AG10803 (cell line): ENCODE measurements around the gene TTLL4.
A peak's percentile ranks its signal among the peaks of the same experiment; 100 is the strongest.

Experiments used
- DNase-seq: peaks from one replicate; pipeline ENCODE4 v3.0.0; 2010; ENCODE audit warnings: low read depth
- H3K4me3 ChIP-seq: 2 replicates; pipeline ENCODE4 v1.5.1; 2011; ENCODE audit warnings: mild to moderate bottlenecking, low read length, control low read depth
- CTCF ChIP-seq: conservative IDR thresholded peaks from 2 replicates; pipeline ENCODE4 v1.5.1; 2011; ENCODE audit warnings: mild to moderate bottlenecking, low read length, control low read depth, inconsistent platforms

The TTLL4 gene

GRCh38 chr2:218698885-218699284, 11.8 kb upstream of the TTLL4 start:
- no peak overlapping the region for H3K4me3 ChIP-seq
- no peak for TF ChIP-seq CTCF
- no peak for DNase-seq

GRCh38 chr2:218701806-218702205, 8.8 kb upstream of the TTLL4 start:
- DNase-seq = no peak
- H3K4me3 ChIP-seq = no peak overlapping the region
- TF ChIP-seq CTCF = no peak

GRCh38 chr2:218703341-218703740, 7.3 kb upstream of the TTLL4 start:
- H3K4me3 ChIP-seq = no peak overlapping the region
- no peak for TF ChIP-seq CTCF
- DNase-seq = no peak

- DNase-seq = no peak
- no peak overlapping the region for H3K4me3 ChIP-seq
- no peak for TF ChIP-seq CTCF
These were observed 2.5 kb upstream of the TTLL4 start for GRCh38 chr2:218708086-218708485.

- TF ChIP-seq CTCF = no peak
- no peak overlapping the region; the same call in 1 of the 2 replicates for H3K4me3 ChIP-seq
- no peak for DNase-seq
These were observed 727 bp upstream of the TTLL4 start for GRCh38 chr2:218709908-218710307.

GRCh38 chr2:218710334-218710686, 325 bp upstream of the TTLL4 start:
- no peak for TF ChIP-seq CTCF

GRCh38 chr2:218711550-218711929, 905 bp downstream of the TTLL4 start:
- DNase-seq = peak; percentile 59
- H3K4me3 ChIP-seq = peak overlapping the region; percentile 90
- TF ChIP-seq CTCF = no peak

More at GRCh38 chr2:218710334-218710686, 325 bp upstream of the TTLL4 start:
- no peak for DNase-seq
- H3K4me3 ChIP-seq = peak overlapping the region; percentile 55
